Adipocyte (in vitro differentiated cells): ENCODE results near the gene ARPC5L.

Source experiments
- DNase-seq: peaks from one replicate; pipeline ENCODE4 v3.0.0-alpha.2; 2015; ENCODE audit warnings: low read depth
- H3K27me3 ChIP-seq: replicated peaks from 2 replicates; pipeline ENCODE4 v1.7.0; 2013; ENCODE audit warnings: mild to moderate bottlenecking, low read length, moderate library complexity; ENCODE audit not compliant: control insufficient read depth, insufficient read depth
- H3K36me3 ChIP-seq: 2 replicates; pipeline ENCODE4 v1.7.0; 2013; ENCODE audit warnings: low read length, mild to moderate bottlenecking, moderate library complexity; ENCODE audit not compliant: control insufficient read depth, insufficient read depth, severe bottlenecking
- H3K4me1 ChIP-seq: 2 replicates; pipeline ENCODE4 v1.7.0; 2013; ENCODE audit warnings: mild to moderate bottlenecking, low read length, moderate library complexity; ENCODE audit not compliant: control insufficient read depth, insufficient read depth
- H3K4me3 ChIP-seq: 2 replicates; pipeline ENCODE4 v1.7.0; 2013; ENCODE audit warnings: mild to moderate bottlenecking, low read length, moderate library complexity
- H3K9ac ChIP-seq: 2 replicates; pipeline ENCODE4 v1.7.0; 2013; ENCODE audit warnings: mild to moderate bottlenecking, low read length, moderate library complexity
- H3K9me3 ChIP-seq: 2 replicates; pipeline ENCODE4 v1.7.0; 2013; ENCODE audit warnings: mild to moderate bottlenecking, low read length, moderate library complexity; ENCODE audit not compliant: control insufficient read depth

ARPC5L gene

DNA sequence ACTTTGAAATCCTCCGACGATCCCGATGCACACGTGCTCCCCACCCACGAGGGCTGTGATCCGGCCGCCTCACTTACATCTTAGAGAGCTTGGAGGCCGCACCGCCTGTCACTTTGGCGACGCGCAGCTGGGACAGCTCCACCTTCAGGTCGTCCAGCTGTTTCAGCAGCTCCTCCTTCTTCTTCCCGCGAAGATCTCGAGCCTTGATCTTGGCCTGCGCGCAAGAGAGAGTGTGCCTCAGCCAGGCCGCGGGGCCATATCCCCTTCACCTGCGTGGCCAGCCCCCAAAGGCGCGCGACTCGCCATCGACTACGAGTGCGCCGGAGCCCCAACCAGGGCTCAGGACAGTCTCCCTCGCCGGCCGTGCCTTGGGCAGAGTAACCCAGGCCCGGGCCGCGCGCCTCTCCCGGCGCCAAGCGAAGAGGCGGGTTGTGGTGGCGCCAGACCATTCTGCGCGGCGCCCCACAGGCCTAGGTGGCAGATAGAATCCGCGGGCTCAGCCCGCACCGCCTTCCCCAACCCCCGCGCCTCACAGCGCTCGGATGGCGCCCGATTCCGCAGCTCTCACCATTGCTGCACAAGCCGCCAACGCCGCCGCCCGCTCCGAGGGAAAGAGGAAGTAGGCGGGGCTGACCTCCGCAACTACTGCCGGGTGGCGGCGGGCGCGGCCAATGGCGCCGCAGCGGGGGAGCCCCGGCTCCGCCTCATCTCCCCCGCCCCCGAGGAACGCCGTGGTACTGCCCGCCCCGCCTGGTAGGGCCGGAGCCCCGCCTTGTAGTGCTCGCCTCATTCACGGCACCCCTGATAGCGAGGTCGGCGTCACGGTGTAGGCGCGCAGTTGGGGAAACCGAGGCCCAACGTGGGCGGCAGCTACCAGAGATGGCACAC, at the start of gene ARPC5L, which contains the start of gene RPL35:
Gene ARPC5L, plus strand, starts transcription at position 789 of the 888 bp plus-strand sequence. CDS start 7,161 bp downstream, outside the sequence.
Gene RPL35, minus strand, starts transcription at position 616 of the 888 bp plus-strand sequence. Its CDS starts 45 bp downstream, at position 571.
- DNase-seq, result peak; percentile 98
- H3K4me3 ChIP-seq, result peak within 1 kb of the TSS; percentile 94
- peak within 1 kb of the TSS; percentile 99 for H3K9ac ChIP-seq
- peaks cover 44% of the 10 kb centered on the region for H3K36me3 ChIP-seq
- H3K27me3 ChIP-seq, result no peaks in the 10 kb centered on the region
- H3K4me1 ChIP-seq, result peaks cover 30% of the 10 kb centered on the region
- no peaks in the 10 kb centered on the region for H3K9me3 ChIP-seq

DNA sequence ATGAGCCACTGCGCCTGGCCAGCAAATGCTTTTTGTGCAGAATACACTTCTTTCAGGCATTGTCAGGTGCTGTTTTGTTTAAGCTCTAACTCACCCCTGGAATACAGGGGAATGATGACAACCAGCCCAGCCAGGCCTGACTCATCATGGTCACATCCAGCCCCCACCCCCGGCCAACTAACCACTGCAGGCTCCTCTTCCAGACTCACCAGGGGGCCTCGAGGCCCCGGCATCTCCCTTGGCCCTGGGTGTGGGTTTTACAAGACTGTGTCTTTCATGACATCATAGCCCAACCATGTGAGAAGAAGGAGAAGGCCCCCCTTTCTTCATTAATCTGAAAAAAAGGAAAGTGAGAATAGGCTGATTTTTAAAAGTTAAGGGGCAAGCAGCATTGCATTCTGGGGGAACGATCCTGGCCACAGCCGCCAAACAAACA, 49.5 kb upstream of the ARPC5L start:
- H3K4me1 ChIP-seq, result peaks cover 32% of the 10 kb centered on the region

GRCh38 chr9:124813041-124813440, 48.9 kb upstream of the ARPC5L start:
- no peaks in the 10 kb centered on the region for H3K36me3 ChIP-seq
- peaks cover 32% of the 10 kb centered on the region for H3K4me1 ChIP-seq
- no peaks in the 10 kb centered on the region for H3K9me3 ChIP-seq
- no peak for DNase-seq
- peak overlapping the region; percentile 53 for H3K9ac ChIP-seq
- no peak overlapping the region for H3K4me3 ChIP-seq
- H3K27me3 ChIP-seq, result no peaks in the 10 kb centered on the region

More for the DNA sequence above, 49.5 kb upstream of the ARPC5L start:
- Histone ChIP-seq H3K27me3 (no peaks in the 10 kb centered on the region), H3K9ac (peak overlapping the region; percentile 53), H3K36me3 (no peaks in the 10 kb centered on the region), H3K9me3 (no peaks in the 10 kb centered on the region), H3K4me3 (no peak overlapping the region)
- peak; percentile 83 for DNase-seq

GRCh38 chr9:124813501-124814163, 48.3 kb upstream of the ARPC5L start:
- no peak for DNase-seq
- peaks cover 32% of the 10 kb centered on the region for H3K4me1 ChIP-seq
- no peaks in the 10 kb centered on the region for H3K36me3 ChIP-seq

DNA sequence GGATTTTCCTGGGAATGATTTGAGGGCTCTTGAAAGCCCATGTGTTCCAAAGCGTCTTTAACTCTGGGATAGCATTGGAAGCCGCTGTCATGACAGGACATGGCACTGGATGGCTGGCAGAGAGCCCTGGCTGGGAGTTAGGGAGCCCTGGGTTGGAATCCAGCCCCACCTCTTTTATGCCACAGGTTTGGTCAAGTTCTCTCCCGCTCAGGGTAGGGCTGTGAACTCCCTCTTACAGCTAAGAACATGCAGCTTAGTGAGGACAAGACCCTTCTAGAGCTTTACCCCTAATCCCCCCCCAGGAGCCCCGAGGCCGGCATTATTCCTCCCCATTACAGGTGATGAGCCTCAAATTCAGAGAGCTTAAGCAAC, 47.8 kb upstream of the ARPC5L start:
- Histone ChIP-seq H3K27me3 (no peaks in the 10 kb centered on the region), H3K4me3 (no peak overlapping the region), H3K4me1 (peaks cover 32% of the 10 kb centered on the region), H3K9me3 (no peaks in the 10 kb centered on the region), H3K36me3 (no peaks in the 10 kb centered on the region), H3K9ac (no peak overlapping the region)
- DNase-seq, result no peak

More at GRCh38 chr9:124813501-124814163, 48.3 kb upstream of the ARPC5L start:
- peak overlapping the region; percentile 53 for H3K9ac ChIP-seq
- H3K4me3 ChIP-seq, result no peak overlapping the region
- no peaks in the 10 kb centered on the region for H3K9me3 ChIP-seq
- no peaks in the 10 kb centered on the region for H3K27me3 ChIP-seq

DNA sequence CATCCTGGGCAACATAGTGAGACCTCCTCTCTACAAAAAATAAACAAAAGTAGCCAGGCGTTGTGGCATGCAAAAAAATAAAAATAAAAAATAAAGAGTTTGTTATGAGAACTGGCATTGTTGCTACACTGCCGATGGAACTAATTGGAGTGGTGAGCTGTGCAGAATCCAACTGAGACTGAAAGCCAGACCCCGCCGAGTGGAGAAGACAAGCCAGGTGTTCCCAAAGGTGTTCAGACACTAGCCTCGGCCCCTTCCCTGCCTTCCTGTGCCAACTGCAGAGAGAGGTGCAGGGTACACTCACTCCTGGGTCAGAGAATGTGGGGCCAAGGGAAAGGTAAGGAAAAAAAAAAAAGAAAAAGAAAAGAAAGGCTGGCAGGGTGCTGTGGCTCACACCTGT, 46.3 kb upstream of the ARPC5L start:
- no peak for DNase-seq
- Histone ChIP-seq H3K36me3 (no peaks in the 10 kb centered on the region), H3K9ac (no peak overlapping the region), H3K4me3 (no peak overlapping the region), H3K4me1 (peaks cover 28% of the 10 kb centered on the region), H3K27me3 (no peaks in the 10 kb centered on the region), H3K9me3 (no peaks in the 10 kb centered on the region)

- Histone ChIP-seq H3K9me3 (no peaks in the 10 kb centered on the region), H3K4me1 (peaks cover 2% of the 10 kb centered on the region), H3K27me3 (no peaks in the 10 kb centered on the region), H3K4me3 (no peak overlapping the region), H3K36me3 (no peaks in the 10 kb centered on the region), H3K9ac (no peak overlapping the region)
- DNase-seq, result no peak
Measured at GRCh38 chr9:124818431-124819281, 43.3 kb upstream of the ARPC5L start.

DNA sequence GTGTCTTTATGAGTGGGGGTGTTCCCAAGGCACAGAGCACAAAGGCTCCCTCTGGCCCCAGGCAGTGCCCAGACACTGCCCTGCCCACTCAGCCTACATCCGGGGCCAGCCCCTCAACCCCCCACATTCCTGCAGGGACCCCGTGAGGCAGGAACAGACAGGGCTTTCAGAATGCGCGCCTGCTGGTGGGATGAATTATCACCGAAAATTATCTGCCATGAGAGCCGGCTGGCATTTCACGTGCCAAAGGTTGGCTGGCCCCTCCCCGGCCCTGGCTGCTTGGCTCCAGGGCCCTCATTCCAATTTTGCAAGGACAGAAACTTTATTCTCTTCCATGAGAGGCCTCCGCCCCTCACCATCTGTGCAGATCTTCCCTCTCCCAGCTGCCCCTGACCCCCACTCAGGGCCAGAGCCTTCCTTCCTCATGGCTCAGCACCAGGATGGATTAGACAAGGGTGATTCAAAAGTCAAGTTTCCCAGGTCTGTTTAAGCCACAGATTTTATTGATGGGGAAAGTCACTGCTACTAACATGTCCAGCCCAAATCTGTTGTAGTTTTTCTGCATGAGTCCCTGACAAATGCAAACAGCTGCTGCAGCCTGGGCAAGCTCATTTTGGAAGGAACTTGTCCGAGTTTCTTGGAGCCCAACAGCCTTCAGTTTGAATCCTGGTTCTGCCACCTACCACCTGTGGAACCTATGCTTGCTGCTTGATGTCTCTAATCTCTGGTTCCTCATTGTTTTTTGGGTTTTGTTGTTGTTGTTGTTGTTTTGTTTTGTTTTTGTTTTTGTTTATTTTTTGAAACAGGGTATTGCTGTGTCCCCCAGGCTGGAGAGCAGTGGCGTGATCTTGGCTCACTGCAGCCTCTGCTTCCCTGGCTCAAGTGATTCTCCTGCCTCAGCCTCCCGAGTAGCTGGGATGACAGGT, 41.0 kb upstream of the ARPC5L start:
- Histone ChIP-seq H3K9me3 (no peaks in the 10 kb centered on the region), H3K4me3 (no peak overlapping the region), H3K4me1 (no peaks in the 10 kb centered on the region), H3K36me3 (no peaks in the 10 kb centered on the region), H3K9ac (no peak overlapping the region), H3K27me3 (no peaks in the 10 kb centered on the region)
- no peak for DNase-seq

GRCh38 chr9:124828489-124829333, 33.2 kb upstream of the ARPC5L start:
- Histone ChIP-seq H3K36me3 (no peaks in the 10 kb centered on the region), H3K4me1 (peaks cover 14% of the 10 kb centered on the region), H3K4me3 (no peak overlapping the region), H3K9ac (no peak overlapping the region), H3K27me3 (no peaks in the 10 kb centered on the region), H3K9me3 (no peaks in the 10 kb centered on the region)
- DNase-seq, result no peak
